Caki2 (cell line): Measurements from ENCODE around the gene DUSP23. TPM values are rescaled to one million over a fixed set of nuclear protein-coding genes. Genes with fewer than 3 reads are reported as not detected.

Source experiments
- DNase-seq: peaks from one replicate; pipeline ENCODE4 v3.0.0-alpha.2; 2015; ENCODE audit warnings: low read depth
- in situ Hi-C: cut with HindIII; loops from 2 replicates; pipeline ENCODE4 v1.10.0; 2016; ENCODE audit warnings: low sequenced_read_pairs, low pct_unique_long_range_greater_than_20kb, mixed read lengths
- total RNA-seq: library from RNA; depleted of rRNA; stranded (reverse); fragments of >200 nt; shearing (Covaris generic); gene quantifications from 2 replicates; pipeline ENCODE4 v1.2.3, GENCODE V29; 2014; ENCODE audit warnings: low replicate concordance; rRNA removed

Gene DUSP23
- total RNA-seq, 1 experiment from 2014 or later, result 86.0 TPM

DNA sequence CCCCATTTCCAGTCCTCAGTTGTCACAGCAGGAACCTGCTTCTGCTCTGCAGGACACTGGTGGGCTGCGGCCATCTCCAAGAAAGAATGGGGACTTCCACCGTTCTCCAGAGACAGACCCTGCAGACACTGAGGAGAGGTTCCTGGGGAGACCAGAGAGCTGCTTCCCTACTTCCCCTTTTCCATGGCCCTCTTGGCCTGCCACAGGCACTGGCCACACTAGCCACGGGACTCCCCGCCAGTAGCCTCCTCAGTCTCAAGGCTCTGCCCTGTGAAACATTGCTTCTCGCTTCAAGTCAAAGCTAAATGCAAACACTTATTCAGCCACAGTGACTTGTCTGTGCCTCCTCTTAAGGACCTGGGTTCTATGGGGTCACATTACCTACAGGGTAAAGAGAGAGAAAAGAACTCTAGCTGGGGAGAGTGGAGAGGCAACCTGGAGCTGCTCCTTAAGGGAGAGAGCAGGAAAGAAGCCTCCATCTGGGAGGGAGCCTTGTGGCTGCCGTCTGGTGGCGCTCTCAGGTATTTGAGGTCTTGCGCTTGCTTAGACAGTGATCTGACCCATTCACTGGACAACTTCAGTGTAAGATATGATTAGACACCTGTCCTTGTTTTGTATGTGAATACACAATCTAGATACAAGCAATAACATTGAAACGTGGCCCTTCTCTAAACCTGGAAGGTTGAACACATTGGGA is 40.6 kb downstream of the DUSP23 start:
- no peak for DNase-seq
- in situ Hi-C loops, result no loop called here

- no peak for DNase-seq
- in situ Hi-C loops, result no loop called here
Measured at GRCh38 chr1:159823406-159823805, 42.6 kb downstream of the DUSP23 start.

DNA sequence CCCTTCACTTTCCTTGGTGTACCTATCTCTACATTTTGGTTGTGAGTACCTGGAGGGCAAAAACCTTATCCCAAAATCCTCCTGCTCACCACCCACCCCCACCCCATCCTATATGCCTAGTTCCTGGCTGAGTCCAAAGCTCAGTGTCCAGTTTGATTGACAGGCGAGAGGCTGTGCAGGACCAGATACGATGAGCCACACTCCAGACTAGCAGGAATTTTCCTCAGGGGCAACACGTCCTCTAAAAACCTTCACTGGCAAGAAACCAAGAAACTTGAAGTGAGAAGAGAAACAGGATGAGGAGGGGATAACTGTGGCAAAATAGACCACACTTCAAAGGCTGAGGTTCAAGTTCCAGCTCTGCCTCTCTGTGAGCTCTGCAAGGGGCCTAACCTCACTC is 44.8 kb downstream of the DUSP23 start:
- no peak for DNase-seq
- in situ Hi-C loops, result no loop called here

GRCh38 chr1:159826441-159827101 is 45.8 kb downstream of the DUSP23 start, which contains the start of gene SLAMF8:
Gene SLAMF8, plus strand, starts transcription at chr1:159826873. Its CDS starts 26 bp downstream, at chr1:159826899.
- no peak for DNase-seq
- in situ Hi-C loops, result no loop called here

- in situ Hi-C loops, result no loop called here
- no peak for DNase-seq
Measured at GRCh38 chr1:159827102-159827490, 46.3 kb downstream of the DUSP23 start.

- in situ Hi-C loops, result no loop called here
- no peak for DNase-seq
Measured at GRCh38 chr1:159827549-159827948, 46.8 kb downstream of the DUSP23 start.

GRCh38 chr1:159828176-159828575 is 47.4 kb downstream of the DUSP23 start:
- no peak for DNase-seq
- in situ Hi-C loops, result no loop called here

DNA sequence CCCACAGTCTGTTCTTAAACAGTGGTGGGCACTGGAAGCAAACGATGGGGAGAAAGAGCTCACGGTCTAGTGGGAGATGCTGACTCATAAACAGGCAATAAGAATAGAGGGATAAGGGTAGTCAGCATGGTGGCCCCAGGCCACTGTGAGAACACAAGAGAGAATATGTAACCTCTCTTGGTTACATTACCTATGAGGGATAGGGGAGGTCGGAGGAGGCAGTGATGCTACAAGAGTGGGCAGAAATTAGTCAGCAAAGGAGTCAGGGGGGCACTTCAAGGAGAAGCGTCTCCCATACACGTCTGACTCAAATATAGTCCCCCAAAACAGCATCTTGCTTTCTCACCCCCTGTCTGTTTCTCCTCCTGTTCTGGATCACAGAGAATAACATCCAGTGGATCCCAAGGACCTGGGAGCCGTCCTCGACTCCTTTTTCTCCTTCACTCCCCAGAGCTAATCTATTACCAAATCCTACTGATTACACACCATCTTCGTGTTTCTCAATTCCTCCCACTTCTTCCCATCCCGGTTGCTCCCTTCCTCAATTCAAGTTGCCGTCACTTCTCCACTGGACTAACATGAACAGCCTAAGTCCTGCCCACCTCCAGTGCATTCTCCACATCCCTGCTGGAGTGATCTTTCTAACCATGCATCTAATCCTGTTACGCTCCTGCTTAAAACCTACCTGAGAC is 48.0 kb downstream of the DUSP23 start:
- DNase-seq, result no peak
- in situ Hi-C loops, result no loop called here

DNA sequence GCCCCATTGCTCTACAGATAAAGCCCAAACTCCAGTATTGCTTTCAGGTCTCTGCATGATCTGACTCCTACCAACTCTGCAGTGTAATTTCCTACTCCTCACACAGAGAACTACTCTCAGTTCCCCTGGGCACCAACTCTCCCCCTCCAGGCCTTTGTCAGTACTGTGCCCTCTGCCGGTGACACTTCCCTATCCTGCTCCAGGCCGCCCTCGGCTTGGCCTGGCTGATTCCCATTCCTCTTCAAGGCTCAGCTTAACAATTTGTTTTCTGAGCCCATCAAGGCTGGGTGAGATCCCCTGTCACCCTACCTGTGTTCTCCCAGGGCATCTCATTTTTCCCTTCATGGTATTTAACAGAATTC is 48.5 kb downstream of the DUSP23 start:
- DNase-seq, result no peak
- in situ Hi-C loops, result no loop called here

DNA sequence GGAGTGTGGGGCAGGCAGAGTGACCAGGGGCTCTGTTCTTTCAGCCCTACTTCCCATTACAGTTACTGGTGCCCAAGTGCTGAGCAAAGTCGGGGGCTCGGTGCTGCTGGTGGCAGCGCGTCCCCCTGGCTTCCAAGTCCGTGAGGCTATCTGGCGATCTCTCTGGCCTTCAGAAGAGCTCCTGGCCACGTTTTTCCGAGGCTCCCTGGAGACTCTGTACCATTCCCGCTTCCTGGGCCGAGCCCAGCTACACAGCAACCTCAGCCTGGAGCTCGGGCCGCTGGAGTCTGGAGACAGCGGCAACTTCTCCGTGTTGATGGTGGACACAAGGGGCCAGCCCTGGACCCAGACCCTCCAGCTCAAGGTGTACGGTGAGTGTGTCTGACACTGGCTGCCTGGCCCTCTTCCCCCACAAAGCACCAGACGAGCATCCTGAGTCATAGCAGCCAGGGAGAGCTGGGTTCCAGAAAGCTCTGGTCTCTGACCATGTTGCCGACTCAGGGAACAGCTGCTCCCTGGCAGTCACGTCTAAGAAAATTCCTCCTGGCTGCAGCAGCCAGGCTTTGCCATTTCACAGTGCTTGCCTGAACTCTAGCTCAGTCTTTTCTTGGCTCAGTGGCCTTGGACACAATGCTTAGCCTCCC is 49.2 kb downstream of the DUSP23 start:
- in situ Hi-C loops, result no loop called here

DNA sequence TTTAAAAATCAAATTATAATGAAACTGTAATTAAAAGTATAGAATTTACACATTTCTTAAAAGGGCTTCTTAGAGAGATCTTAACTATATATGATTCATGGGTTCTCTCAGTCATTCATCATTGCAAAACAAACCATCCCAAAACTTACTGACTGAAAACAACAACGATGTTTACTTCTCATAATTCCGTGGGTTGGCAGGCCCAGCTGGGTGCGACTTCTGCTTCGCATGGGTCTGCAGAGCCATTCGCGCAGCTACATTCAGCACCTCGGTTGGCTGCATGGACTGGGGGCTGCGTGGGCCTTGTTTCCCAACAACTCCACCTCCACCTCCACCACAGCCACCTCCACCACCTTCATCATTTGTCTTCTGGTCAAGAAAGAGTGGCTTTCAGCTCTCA is 50.0 kb downstream of the DUSP23 start:
- in situ Hi-C loops, result no loop called here
- DNase-seq, result no peak

More for the DNA sequence above, 49.2 kb downstream of the DUSP23 start:
- no peak for DNase-seq

GRCh38 chr1:159831412-159832141 is 50.8 kb downstream of the DUSP23 start:
- no peak for DNase-seq
- in situ Hi-C loops, result no loop called here

Other genes starting within 250 kb of the DUSP23 start
- not detected in 2 replicates for gene OR10J5, start 245.0 kb upstream of the DUSP23 start, total RNA-seq
- gene APCS, start 193.1 kb upstream of the DUSP23 start, total RNA-seq, result not detected in 2 replicates
- gene CRP, start 66.4 kb upstream of the DUSP23 start, total RNA-seq, result not detected in 2 replicates
- not detected in 2 replicates for gene FCRL6, start 21.4 kb downstream of the DUSP23 start, total RNA-seq
- not detected in 2 replicates for gene SLAMF8, start 45.9 kb downstream of the DUSP23 start, total RNA-seq
- 0.57 TPM in 1 of 2 replicates, not detected in the other for gene VSIG8, start 81.7 kb downstream of the DUSP23 start, total RNA-seq
- gene CFAP45, start 119.2 kb downstream of the DUSP23 start, total RNA-seq, result not detected in 2 replicates
- gene TAGLN2, start 144.5 kb downstream of the DUSP23 start, total RNA-seq, result 669 and 758 TPM in 2 replicates
- gene IGSF9, start 164.7 kb downstream of the DUSP23 start, total RNA-seq, result 0.03 TPM in 1 of 2 replicates, not detected in the other
- not detected in 2 replicates for gene SLAMF9, start 173.3 kb downstream of the DUSP23 start, total RNA-seq